H1 (cell line): ENCODE results near the gene DDC. TPM values are rescaled to one million over a fixed set of nuclear protein-coding genes. Genes with fewer than 3 reads are reported as not detected.

Source experiments
- CEBPB ChIP-seq: IDR thresholded peaks from 2 replicates; pipeline ENCODE4 v1.6.1; 2012; ENCODE audit warnings: low read depth, low read length
- CHD7 ChIP-seq: fragments of 300-600 bp; sonication (generic); IDR thresholded peaks from 2 replicates; pipeline ENCODE4 v1.7.1; 2012; ENCODE audit warnings: low read length, moderate library complexity, mild to moderate bottlenecking, inconsistent platforms; ENCODE audit not compliant: insufficient replicate concordance
- MAFK ChIP-seq: IDR thresholded peaks from 2 replicates; pipeline ENCODE4 v1.6.1; 2012; ENCODE audit warnings: low read depth, mild to moderate bottlenecking, improper control_type of control experiment, low read length
- NRF1 ChIP-seq: IDR thresholded peaks from 2 replicates; pipeline ENCODE4 v1.6.1; 2011; ENCODE audit warnings: mild to moderate bottlenecking, low read depth, low read length, improper control_type of control experiment
- RNF2 ChIP-seq: fragments of 200-900, 300-1000 bp; sonication (generic); IDR thresholded peaks from 2 replicates; pipeline ENCODE4 v1.7.1; 2016; ENCODE audit warnings: borderline replicate concordance, low read depth, mild to moderate bottlenecking, antibody characterized with exemption, low read length; ENCODE audit not compliant: poor library complexity, severe bottlenecking; ENCODE audit errors: missing control alignments
- SP4 ChIP-seq: IDR thresholded peaks from 2 replicates; pipeline ENCODE4 v1.6.1; 2012; ENCODE audit warnings: low read length, inconsistent platforms
- SUZ12 ChIP-seq: fragments of 200-600 bp; sonication (generic); IDR thresholded peaks from 2 replicates; pipeline ENCODE4 v1.6.1; 2012; ENCODE audit warnings: mild to moderate bottlenecking, inconsistent platforms, low read length, moderate library complexity, mixed read lengths
- ZNF274 ChIP-seq: IDR thresholded peaks from 2 replicates; pipeline ENCODE4 v1.7.0; 2012; ENCODE audit warnings: low read length, borderline replicate concordance; ENCODE audit errors: extremely low read depth
- polyA plus RNA-seq, 7 experiments: library from polyadenylated mRNA; depleted of rRNA in 3 of 7; stranded (reverse) in 5 of 7; unstranded in 2 of 7; fragments of >200 nt in 5 of 7; fragments of 200-250 nt in 2 of 7; gene quantifications; 1 replicate in 5 of 7; 2 replicates in 1 of 7; 4 replicates in 1 of 7; pipeline versions ENCODE4 v1.2.1 to v1.2.3, GENCODE V29; 2011 to 2013; ENCODE audit warnings: missing spikeins in 2 of 7, mixed read lengths in 2 of 7
- total RNA-seq: library from RNA; stranded (reverse); fragmentation: NEBNext Ultra II Directional; extraction: Animal tissue kit (Norgen Biotek cat#: 25700); gene quantifications from 2 replicates; pipeline ENCODE4 v1.2.1, GENCODE V29; 2021

The DDC gene
- total and polyA plus RNA-seq, 2 of the 8 experiments (the other 6 are each of a cell fraction or from before 2014, with no cell fraction given): 0.05 TPM; not detected in 1

DNA sequence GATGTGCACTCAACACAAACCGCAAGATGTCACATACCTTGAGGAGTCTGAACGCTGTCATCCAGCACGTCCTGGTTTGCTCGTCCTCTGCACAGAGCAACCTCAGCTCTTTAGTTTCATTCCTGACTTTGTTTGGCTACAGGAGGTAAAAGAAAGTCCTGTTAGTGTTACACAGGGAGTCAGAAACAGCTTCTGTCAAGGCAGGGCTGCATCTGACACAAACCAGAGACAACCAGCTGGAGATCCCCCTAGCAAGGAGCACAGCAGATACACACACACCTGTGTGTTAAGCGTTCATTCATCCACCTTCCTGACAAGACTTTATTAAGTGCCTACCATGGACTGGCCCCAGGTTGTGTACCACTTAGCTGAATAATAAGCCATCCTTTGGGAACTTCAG is 47.5 kb upstream of the DDC start (continued):
- no peak for TF ChIP-seq CHD7
- TF ChIP-seq MAFK: no peak
- TF ChIP-seq SP4: no peak
- TF ChIP-seq RNF2: no peak
- no peak for TF ChIP-seq CEBPB
- TF ChIP-seq SUZ12: no peak
- no peak for TF ChIP-seq ZNF274
- TF ChIP-seq NRF1: no peak
